ENCODE data around the gene LCN9. TPM values are rescaled to one million over a fixed set of nuclear protein-coding genes. Genes with fewer than 3 reads are reported as not detected.

The LCN9 gene
- total and polyA plus RNA-seq, 4 donors = not detected

DNA sequence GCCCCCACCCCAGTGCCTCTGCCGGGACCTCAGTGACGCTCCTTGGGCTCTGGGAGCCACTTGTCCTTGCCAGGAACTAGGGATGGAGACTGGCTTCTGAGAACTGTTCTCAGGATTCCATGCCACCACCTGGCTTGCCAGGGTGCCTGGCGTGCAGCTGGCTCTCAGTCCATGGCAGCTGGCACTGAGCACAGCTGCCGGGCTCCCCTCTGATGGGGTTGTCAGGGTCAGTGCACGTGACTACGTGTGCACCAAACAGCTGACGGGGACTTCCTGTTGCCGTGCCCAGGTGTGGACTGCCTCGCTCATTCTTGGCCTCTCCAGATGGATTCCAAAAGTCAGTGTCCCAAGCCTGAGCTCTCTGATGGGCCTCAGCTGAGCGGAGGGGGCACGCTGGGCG lies 48.3 kb downstream of the LCN9 start:
- Histone ChIP-seq H3K4me3 (ENCODE audit: low read depth in 1 of 3, low read length in 3 of 3) (no peak overlapping the region), H3K27me3 (ENCODE audit: control insufficient read depth in 4 of 4, insufficient read depth in 4 of 4, low read length in 3 of 4) (peaks cover 2 to 8% (median 4%) of the 10 kb centered on the region in 4 donors), H3K9ac (ENCODE audit: low read depth in 1 of 2, low read length in 2 of 2) (no peak overlapping the region), H3K36me3 (ENCODE audit: control insufficient read depth in 4 of 4, insufficient read depth in 3 of 4, low read depth in 1 of 4, low read length in 3 of 4) (no peaks in the 10 kb centered on the region), H3K4me1 (ENCODE audit: control insufficient read depth in 4 of 4, insufficient read depth in 4 of 4, low read length in 3 of 4) (no peaks in the 10 kb centered on the region), H3K9me3 (ENCODE audit: control insufficient read depth in 4 of 4, low read length in 3 of 4) (no peaks in the 10 kb centered on the region), H3K27ac (ENCODE audit: low read depth in 1 of 2, low read length in 2 of 2) (no peak overlapping the region)
- WGBS = 76% methylated on average over 12 of the region's 12 CpGs
- TF ChIP-seq JUND (IDR thresholded peaks at IDR 0.05) (no peak), FOXA1 (IDR thresholded peaks at IDR 0.05) (no peak), SP1 (IDR thresholded peaks at IDR 0.05) (no peak), TAF1 (conservative IDR thresholded peaks at IDR 0.05) (no peak), FOXA2 (IDR thresholded peaks at IDR 0.05) (no peak), EGR1 (IDR thresholded peaks at IDR 0.05; ENCODE audit: low read depth in 2 of 2) (no peak), RXRA (IDR thresholded peaks at IDR 0.05) (no peak)
- TF ChIP-seq, protein P1, sequence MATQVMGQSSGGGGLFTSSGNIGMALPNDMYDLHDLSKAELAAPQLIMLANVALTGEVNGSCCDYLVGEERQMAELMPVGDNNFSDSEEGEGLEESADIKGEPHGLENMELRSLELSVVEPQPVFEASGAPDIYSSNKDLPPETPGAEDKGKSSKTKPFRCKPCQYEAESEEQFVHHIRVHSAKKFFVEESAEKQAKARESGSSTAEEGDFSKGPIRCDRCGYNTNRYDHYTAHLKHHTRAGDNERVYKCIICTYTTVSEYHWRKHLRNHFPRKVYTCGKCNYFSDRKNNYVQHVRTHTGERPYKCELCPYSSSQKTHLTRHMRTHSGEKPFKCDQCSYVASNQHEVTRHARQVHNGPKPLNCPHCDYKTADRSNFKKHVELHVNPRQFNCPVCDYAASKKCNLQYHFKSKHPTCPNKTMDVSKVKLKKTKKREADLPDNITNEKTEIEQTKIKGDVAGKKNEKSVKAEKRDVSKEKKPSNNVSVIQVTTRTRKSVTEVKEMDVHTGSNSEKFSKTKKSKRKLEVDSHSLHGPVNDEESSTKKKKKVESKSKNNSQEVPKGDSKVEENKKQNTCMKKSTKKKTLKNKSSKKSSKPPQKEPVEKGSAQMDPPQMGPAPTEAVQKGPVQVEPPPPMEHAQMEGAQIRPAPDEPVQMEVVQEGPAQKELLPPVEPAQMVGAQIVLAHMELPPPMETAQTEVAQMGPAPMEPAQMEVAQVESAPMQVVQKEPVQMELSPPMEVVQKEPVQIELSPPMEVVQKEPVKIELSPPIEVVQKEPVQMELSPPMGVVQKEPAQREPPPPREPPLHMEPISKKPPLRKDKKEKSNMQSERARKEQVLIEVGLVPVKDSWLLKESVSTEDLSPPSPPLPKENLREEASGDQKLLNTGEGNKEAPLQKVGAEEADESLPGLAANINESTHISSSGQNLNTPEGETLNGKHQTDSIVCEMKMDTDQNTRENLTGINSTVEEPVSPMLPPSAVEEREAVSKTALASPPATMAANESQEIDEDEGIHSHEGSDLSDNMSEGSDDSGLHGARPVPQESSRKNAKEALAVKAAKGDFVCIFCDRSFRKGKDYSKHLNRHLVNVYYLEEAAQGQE (IDR thresholded peaks at IDR 0.05) = no peak
- TF ChIP-seq, protein P2, sequence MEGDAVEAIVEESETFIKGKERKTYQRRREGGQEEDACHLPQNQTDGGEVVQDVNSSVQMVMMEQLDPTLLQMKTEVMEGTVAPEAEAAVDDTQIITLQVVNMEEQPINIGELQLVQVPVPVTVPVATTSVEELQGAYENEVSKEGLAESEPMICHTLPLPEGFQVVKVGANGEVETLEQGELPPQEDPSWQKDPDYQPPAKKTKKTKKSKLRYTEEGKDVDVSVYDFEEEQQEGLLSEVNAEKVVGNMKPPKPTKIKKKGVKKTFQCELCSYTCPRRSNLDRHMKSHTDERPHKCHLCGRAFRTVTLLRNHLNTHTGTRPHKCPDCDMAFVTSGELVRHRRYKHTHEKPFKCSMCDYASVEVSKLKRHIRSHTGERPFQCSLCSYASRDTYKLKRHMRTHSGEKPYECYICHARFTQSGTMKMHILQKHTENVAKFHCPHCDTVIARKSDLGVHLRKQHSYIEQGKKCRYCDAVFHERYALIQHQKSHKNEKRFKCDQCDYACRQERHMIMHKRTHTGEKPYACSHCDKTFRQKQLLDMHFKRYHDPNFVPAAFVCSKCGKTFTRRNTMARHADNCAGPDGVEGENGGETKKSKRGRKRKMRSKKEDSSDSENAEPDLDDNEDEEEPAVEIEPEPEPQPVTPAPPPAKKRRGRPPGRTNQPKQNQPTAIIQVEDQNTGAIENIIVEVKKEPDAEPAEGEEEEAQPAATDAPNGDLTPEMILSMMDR (IDR thresholded peaks at IDR 0.05; ENCODE audit: low read depth, low read length, missing input control) = no peak
- no peak for DNase-seq (ENCODE audit: low spot score)

DNA sequence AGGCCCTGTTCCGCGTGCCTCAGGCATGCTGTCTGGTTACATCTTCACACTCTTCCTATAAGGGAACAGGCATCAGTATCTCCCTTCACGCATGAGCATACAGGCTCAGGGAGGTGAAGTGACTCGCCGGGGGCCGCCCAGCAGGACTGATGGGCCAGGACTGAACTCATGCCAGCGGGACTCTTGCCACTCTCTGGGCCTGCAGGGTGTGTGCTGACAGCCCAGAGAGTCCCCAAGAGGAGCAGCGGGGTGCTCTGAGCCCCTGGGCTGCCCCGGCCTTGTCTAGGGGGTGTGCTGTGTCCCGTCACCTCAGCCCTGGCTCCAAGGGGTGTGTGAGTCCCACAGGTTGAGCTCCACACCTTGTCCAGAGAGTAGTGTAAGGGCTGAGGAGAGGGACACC lies 48.8 kb downstream of the LCN9 start:
- DNase-seq (ENCODE audit: low spot score) = no peak
- Histone ChIP-seq H3K36me3 (ENCODE audit: control insufficient read depth in 4 of 4, insufficient read depth in 3 of 4, low read depth in 1 of 4, low read length in 3 of 4) (no peaks in the 10 kb centered on the region), H3K4me1 (ENCODE audit: control insufficient read depth in 4 of 4, insufficient read depth in 4 of 4, low read length in 3 of 4) (no peaks in the 10 kb centered on the region), H3K27ac (ENCODE audit: low read depth in 1 of 2, low read length in 2 of 2) (no peak overlapping the region), H3K9me3 (ENCODE audit: control insufficient read depth in 4 of 4, low read length in 3 of 4) (no peaks in the 10 kb centered on the region), H3K9ac (ENCODE audit: low read depth in 1 of 2, low read length in 2 of 2) (no peak overlapping the region), H3K27me3 (ENCODE audit: control insufficient read depth in 4 of 4, insufficient read depth in 4 of 4, low read length in 3 of 4) (peaks cover 0 to 10% (median 6%) of the 10 kb centered on the region in 4 donors), H3K4me3 (ENCODE audit: low read depth in 1 of 3, low read length in 3 of 3) (no peak overlapping the region)
- TF ChIP-seq YY1 (IDR thresholded peaks at IDR 0.05) (no peak), NR2F2 (IDR thresholded peaks at IDR 0.05) (no peak)
- TF ChIP-seq, protein P2 (IDR thresholded peaks at IDR 0.05; ENCODE audit: low read depth, low read length, missing input control) = no peak
- 59% methylated on average over 10 of the region's 10 CpGs for WGBS

Measured in liver (tissue), 9 donors.